Measurements from ENCODE around the gene GALNT8. TPM values are rescaled to one million over a fixed set of nuclear protein-coding genes. Genes with fewer than 3 reads are reported as not detected.

The GALNT8 gene
- polyA plus RNA-seq, 4 donors: 0.67 to 14.4 (median 6.8) TPM; not detected in 1

- peak overlapping the region in 1 of 3 donors; percentile 22 for H3K4me3 ChIP-seq (ENCODE audit: low read depth in 1 of 3, low read length in 3 of 3)
- no peak overlapping the region for H3K27ac ChIP-seq (ENCODE audit: low read depth in 1 of 3, low read length in 2 of 3)
- FAIRE-seq (no peak), DNase-seq (peak in 1 of 2 donors; percentile 39)
- WGBS, 3 donors: 2 to 7% (median 5%) methylated on average over 19 to 35 of the region's 35 CpGs
- H3K4me1 ChIP-seq (ENCODE audit: control insufficient read depth in 3 of 3, insufficient read depth in 2 of 3, low read depth in 1 of 3, low read length in 2 of 3): no peaks in the 10 kb centered on the region
- peaks cover 3 to 36% (median 14%) of the 10 kb centered on the region in 3 donors for H3K27me3 ChIP-seq (ENCODE audit: control insufficient read depth in 3 of 3, insufficient read depth in 3 of 3, low read length in 3 of 3)
- H3K36me3 ChIP-seq (ENCODE audit: control insufficient read depth in 3 of 3, insufficient read depth in 2 of 3, low read depth in 1 of 3, low read length in 3 of 3): no peaks in the 10 kb centered on the region
- H3K9me3 ChIP-seq (ENCODE audit: control insufficient read depth in 2 of 2, insufficient read depth in 1 of 2, low read depth in 1 of 2, low read length in 1 of 2): no peaks in the 10 kb centered on the region
These were observed 88.8 kb downstream of the GALNT8 start for GRCh38 chr12:4809013-4809448.

GRCh38 chr12:4809449-4810218, 89.4 kb downstream of the GALNT8 start:
- FAIRE-seq (no peak), DNase-seq (peak in 1 of 2 donors; percentile 36)
- 1 to 9% (median 8%) methylated on average over 60 to 80 of the region's 80 CpGs for WGBS, 3 donors
- Histone ChIP-seq H3K4me1 (ENCODE audit: control insufficient read depth in 3 of 3, insufficient read depth in 2 of 3, low read depth in 1 of 3, low read length in 2 of 3) (no peaks in the 10 kb centered on the region), H3K9me3 (ENCODE audit: control insufficient read depth in 2 of 2, insufficient read depth in 1 of 2, low read depth in 1 of 2, low read length in 1 of 2) (no peaks in the 10 kb centered on the region), H3K4me3 (ENCODE audit: low read depth in 1 of 3, low read length in 3 of 3) (peak overlapping the region; percentile 4 to 53 (median 22)), H3K36me3 (ENCODE audit: control insufficient read depth in 3 of 3, insufficient read depth in 2 of 3, low read depth in 1 of 3, low read length in 3 of 3) (no peaks in the 10 kb centered on the region), H3K27ac (ENCODE audit: low read depth in 1 of 3, low read length in 2 of 3) (no peak overlapping the region), H3K27me3 (ENCODE audit: control insufficient read depth in 3 of 3, insufficient read depth in 3 of 3, low read length in 3 of 3) (peaks cover 3 to 37% (median 14%) of the 10 kb centered on the region in 3 donors)

GRCh38 chr12:4810219-4810671, 90.0 kb downstream of the GALNT8 start:
- H3K4me3 ChIP-seq (ENCODE audit: low read depth in 1 of 3, low read length in 3 of 3): peak overlapping the region in 1 of 3 donors; percentile 53

GRCh38 chr12:4812624-4813327, 92.6 kb downstream of the GALNT8 start:
- no peak overlapping the region for H3K4me3 ChIP-seq (ENCODE audit: low read depth in 1 of 3, low read length in 3 of 3)
- FAIRE-seq (no peak), DNase-seq (no peak)
- H3K9me3 ChIP-seq (ENCODE audit: control insufficient read depth in 2 of 2, insufficient read depth in 1 of 2, low read depth in 1 of 2, low read length in 1 of 2): no peaks in the 10 kb centered on the region
- H3K4me1 ChIP-seq (ENCODE audit: control insufficient read depth in 3 of 3, insufficient read depth in 2 of 3, low read depth in 1 of 3, low read length in 2 of 3): no peaks in the 10 kb centered on the region
- no peak overlapping the region for H3K27ac ChIP-seq (ENCODE audit: low read depth in 1 of 3, low read length in 2 of 3)
- no peaks in the 10 kb centered on the region for H3K36me3 ChIP-seq (ENCODE audit: control insufficient read depth in 3 of 3, insufficient read depth in 2 of 3, low read depth in 1 of 3, low read length in 3 of 3)
- WGBS, 3 donors: 59 to 86% (median 73%) methylated on average over 4 of the region's 4 CpGs
- H3K27me3 ChIP-seq (ENCODE audit: control insufficient read depth in 3 of 3, insufficient read depth in 3 of 3, low read length in 3 of 3): peaks cover 3 to 31% (median 12%) of the 10 kb centered on the region in 3 donors

More at GRCh38 chr12:4810219-4810671, 90.0 kb downstream of the GALNT8 start:
- DNase-seq (no peak), FAIRE-seq (no peak)
- no peaks in the 10 kb centered on the region for H3K9me3 ChIP-seq (ENCODE audit: control insufficient read depth in 2 of 2, insufficient read depth in 1 of 2, low read depth in 1 of 2, low read length in 1 of 2)
- H3K27me3 ChIP-seq (ENCODE audit: control insufficient read depth in 3 of 3, insufficient read depth in 3 of 3, low read length in 3 of 3): peaks cover 3 to 39% (median 14%) of the 10 kb centered on the region in 3 donors
- no peak overlapping the region for H3K27ac ChIP-seq (ENCODE audit: low read depth in 1 of 3, low read length in 2 of 3)
- H3K4me1 ChIP-seq (ENCODE audit: control insufficient read depth in 3 of 3, insufficient read depth in 2 of 3, low read depth in 1 of 3, low read length in 2 of 3): no peaks in the 10 kb centered on the region
- WGBS, 3 donors: 27 to 40% (median 36%) methylated on average over 30 to 34 of the region's 34 CpGs
- H3K36me3 ChIP-seq (ENCODE audit: control insufficient read depth in 3 of 3, insufficient read depth in 2 of 3, low read depth in 1 of 3, low read length in 3 of 3): no peaks in the 10 kb centered on the region

GRCh38 chr12:4813741-4814140, 93.5 kb downstream of the GALNT8 start:
- Histone ChIP-seq H3K27me3 (ENCODE audit: control insufficient read depth in 3 of 3, insufficient read depth in 3 of 3, low read length in 3 of 3) (peaks cover 3 to 23% (median 10%) of the 10 kb centered on the region in 3 donors), H3K9me3 (ENCODE audit: control insufficient read depth in 2 of 2, insufficient read depth in 1 of 2, low read depth in 1 of 2, low read length in 1 of 2) (no peaks in the 10 kb centered on the region), H3K27ac (ENCODE audit: low read depth in 1 of 3, low read length in 2 of 3) (no peak overlapping the region), H3K4me1 (ENCODE audit: control insufficient read depth in 3 of 3, insufficient read depth in 2 of 3, low read depth in 1 of 3, low read length in 2 of 3) (no peaks in the 10 kb centered on the region), H3K4me3 (ENCODE audit: low read depth in 1 of 3, low read length in 3 of 3) (no peak overlapping the region), H3K36me3 (ENCODE audit: control insufficient read depth in 3 of 3, insufficient read depth in 2 of 3, low read depth in 1 of 3, low read length in 3 of 3) (no peaks in the 10 kb centered on the region)
- DNase-seq (no peak), FAIRE-seq (no peak)
- WGBS, 3 donors: 55 to 81% (median 78%) methylated on average over 5 of the region's 5 CpGs

- no peak overlapping the region for H3K27ac ChIP-seq (ENCODE audit: low read depth in 1 of 3, low read length in 2 of 3)
- no peaks in the 10 kb centered on the region for H3K36me3 ChIP-seq (ENCODE audit: control insufficient read depth in 3 of 3, insufficient read depth in 2 of 3, low read depth in 1 of 3, low read length in 3 of 3)
- H3K4me1 ChIP-seq (ENCODE audit: control insufficient read depth in 3 of 3, insufficient read depth in 2 of 3, low read depth in 1 of 3, low read length in 2 of 3): no peaks in the 10 kb centered on the region
- H3K27me3 ChIP-seq (ENCODE audit: control insufficient read depth in 3 of 3, insufficient read depth in 3 of 3, low read length in 3 of 3): peaks cover 3 to 18% (median 10%) of the 10 kb centered on the region in 3 donors
- FAIRE-seq: no peak
- H3K4me3 ChIP-seq (ENCODE audit: low read depth in 1 of 3, low read length in 3 of 3): no peak overlapping the region
- no peak for DNase-seq
- H3K9me3 ChIP-seq (ENCODE audit: control insufficient read depth in 2 of 2, insufficient read depth in 1 of 2, low read depth in 1 of 2, low read length in 1 of 2): no peaks in the 10 kb centered on the region
- 62 to 84% (median 74%) methylated on average over 9 of the region's 9 CpGs for WGBS, 3 donors
These were observed 94.3 kb downstream of the GALNT8 start for GRCh38 chr12:4814485-4814884.

GRCh38 chr12:4816744-4817525, 96.7 kb downstream of the GALNT8 start:
- FAIRE-seq (no peak), DNase-seq (no peak)
- WGBS, 3 donors: 83 to 90% (median 88%) methylated on average over 8 of the region's 8 CpGs
- peaks cover 0 to 5% (median 2%) of the 10 kb centered on the region in 3 donors for H3K27me3 ChIP-seq (ENCODE audit: control insufficient read depth in 3 of 3, insufficient read depth in 3 of 3, low read length in 3 of 3)
- no peaks in the 10 kb centered on the region for H3K4me1 ChIP-seq (ENCODE audit: control insufficient read depth in 3 of 3, insufficient read depth in 2 of 3, low read depth in 1 of 3, low read length in 2 of 3)
- H3K4me3 ChIP-seq (ENCODE audit: low read depth in 1 of 3, low read length in 3 of 3): no peak overlapping the region
- H3K27ac ChIP-seq (ENCODE audit: low read depth in 1 of 3, low read length in 2 of 3): no peak overlapping the region
- H3K9me3 ChIP-seq (ENCODE audit: control insufficient read depth in 2 of 2, insufficient read depth in 1 of 2, low read depth in 1 of 2, low read length in 1 of 2): no peaks in the 10 kb centered on the region
- H3K36me3 ChIP-seq (ENCODE audit: control insufficient read depth in 3 of 3, insufficient read depth in 2 of 3, low read depth in 1 of 3, low read length in 3 of 3): no peaks in the 10 kb centered on the region

- no peak for DNase-seq
- 64 to 77% (median 73%) methylated on average over 8 of the region's 8 CpGs for whole genome bisulfite sequencing, 3 donors
- Histone ChIP-seq H3K36me3 (ENCODE audit: control insufficient read depth in 3 of 3, insufficient read depth in 2 of 3, low read depth in 1 of 3, low read length in 3 of 3) (no peaks in the 10 kb centered on the region), H3K27me3 (ENCODE audit: control insufficient read depth in 3 of 3, insufficient read depth in 3 of 3, low read length in 3 of 3) (peaks cover 0 to 3% (median 0%) of the 10 kb centered on the region in 3 donors), H3K9me3 (ENCODE audit: control insufficient read depth in 2 of 2, insufficient read depth in 1 of 2, low read depth in 1 of 2, low read length in 1 of 2) (no peaks in the 10 kb centered on the region), H3K4me3 (ENCODE audit: low read depth in 1 of 3, low read length in 3 of 3) (no peak overlapping the region), H3K4me1 (ENCODE audit: control insufficient read depth in 3 of 3, insufficient read depth in 2 of 3, low read depth in 1 of 3, low read length in 2 of 3) (no peaks in the 10 kb centered on the region), H3K27ac (ENCODE audit: low read depth in 1 of 3, low read length in 2 of 3) (no peak overlapping the region)
- FAIRE-seq: no peak
These were observed 97.7 kb downstream of the GALNT8 start for GRCh38 chr12:4817880-4818279.

Data from small intestine (tissue), 7 donors.